Urinary bladder (tissue), 4 donors: ENCODE results near the gene TELO2. TPM values are rescaled to one million over a fixed set of nuclear protein-coding genes. Genes with fewer than 3 reads are reported as not detected.

Experiments
- DNase-seq: peaks from one replicate; pipeline ENCODE4 v3.0.0-alpha.2; 2015; ENCODE audit errors: extremely low spot score
- H3K27ac ChIP-seq: one replicate; pipeline ENCODE4 v1.5.1; 2013; ENCODE audit warnings: low read depth, mild to moderate bottlenecking, moderate library complexity
- H3K36me3 ChIP-seq: one replicate; pipeline ENCODE4 v1.6.1; 2013; ENCODE audit warnings: mild to moderate bottlenecking, moderate library complexity; ENCODE audit not compliant: insufficient read depth
- H3K4me1 ChIP-seq: one replicate; pipeline ENCODE4 v1.6.1; 2013; ENCODE audit warnings: mild to moderate bottlenecking, moderate library complexity; ENCODE audit not compliant: insufficient read depth
- H3K4me3 ChIP-seq: one replicate; pipeline ENCODE4 v1.5.1; 2013; ENCODE audit warnings: low read depth, low read length
- WGBS: extraction: QIAGEN DNeasy Blood & Tissue Kit; methylation state at CpG from one replicate; pipeline ENCODE4 v1.1.7; 2013; 5-methylcytosine and 5-hydroxymethylcytosine counted together
- polyA plus RNA-seq: library from polyadenylated mRNA; stranded (reverse); fragments of 200-250 nt; gene quantifications from one replicate; pipeline ENCODE4 v1.2.3, GENCODE V29; 2013
- total RNA-seq: library from RNA; depleted of rRNA; stranded (reverse); fragments of >200 nt; gene quantifications from one replicate; pipeline ENCODE4 v1.2.3, GENCODE V29; 2014
- donor health status: healthy with polysubstance abuse.
- donor health status: healthy.

TELO2 gene
- total and polyA plus RNA-seq, 2 donors = 10.6 to 39.7 TPM

DNA sequence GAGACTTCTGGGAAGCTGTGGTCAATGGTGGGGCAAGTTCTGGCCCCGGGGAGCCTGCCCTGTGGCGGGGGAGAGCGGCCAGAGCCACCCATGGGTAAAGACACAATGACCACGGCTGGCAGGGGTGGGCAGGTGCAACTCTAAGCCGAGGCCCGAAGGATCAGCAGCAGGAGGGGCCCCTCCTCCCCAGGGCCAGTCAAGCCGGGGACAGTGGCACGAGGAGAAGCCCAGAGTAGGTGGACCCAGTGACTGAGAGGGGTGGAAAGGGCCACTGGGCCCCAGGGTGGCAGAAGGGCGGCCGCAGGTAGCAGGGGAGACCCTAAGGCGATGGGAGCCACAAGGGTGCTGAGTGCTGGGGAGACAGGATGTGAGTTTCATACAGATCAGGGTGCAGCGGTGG is 58.0 kb downstream of the TELO2 start:
- peaks cover 3% of the 10 kb centered on the region for H3K36me3 ChIP-seq
- DNase-seq = no peak
- WGBS = 93% methylated on average over 12 of the region's 12 CpGs
- no peak overlapping the region for H3K4me3 ChIP-seq
- no peak overlapping the region for H3K27ac ChIP-seq
- H3K4me1 ChIP-seq = no peaks in the 10 kb centered on the region

DNA sequence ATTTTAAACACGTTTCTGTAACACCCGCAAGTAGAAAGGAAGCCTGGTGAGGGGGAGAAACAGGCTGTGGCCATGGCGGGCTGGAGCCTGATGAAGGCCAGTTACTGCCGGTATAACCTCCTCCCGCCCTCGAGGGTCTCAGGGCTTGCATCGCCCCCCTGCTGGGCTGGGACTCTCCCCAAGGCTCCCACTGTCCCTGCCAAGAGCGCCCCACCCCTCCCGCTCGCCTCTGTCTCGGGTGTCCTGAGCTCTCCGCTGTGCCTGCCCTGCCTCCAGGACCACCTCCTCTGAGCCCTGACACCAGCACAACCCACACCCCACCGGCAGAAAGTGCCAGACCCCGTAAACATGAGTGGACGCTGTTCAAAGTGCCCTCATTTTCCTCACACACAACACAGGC is 59.0 kb downstream of the TELO2 start:
- Histone ChIP-seq H3K4me3 (no peak overlapping the region), H3K27ac (no peak overlapping the region), H3K36me3 (peaks cover 3% of the 10 kb centered on the region), H3K4me1 (no peaks in the 10 kb centered on the region)
- 79% methylated on average over 15 of the region's 15 CpGs for WGBS
- no peak for DNase-seq

DNA sequence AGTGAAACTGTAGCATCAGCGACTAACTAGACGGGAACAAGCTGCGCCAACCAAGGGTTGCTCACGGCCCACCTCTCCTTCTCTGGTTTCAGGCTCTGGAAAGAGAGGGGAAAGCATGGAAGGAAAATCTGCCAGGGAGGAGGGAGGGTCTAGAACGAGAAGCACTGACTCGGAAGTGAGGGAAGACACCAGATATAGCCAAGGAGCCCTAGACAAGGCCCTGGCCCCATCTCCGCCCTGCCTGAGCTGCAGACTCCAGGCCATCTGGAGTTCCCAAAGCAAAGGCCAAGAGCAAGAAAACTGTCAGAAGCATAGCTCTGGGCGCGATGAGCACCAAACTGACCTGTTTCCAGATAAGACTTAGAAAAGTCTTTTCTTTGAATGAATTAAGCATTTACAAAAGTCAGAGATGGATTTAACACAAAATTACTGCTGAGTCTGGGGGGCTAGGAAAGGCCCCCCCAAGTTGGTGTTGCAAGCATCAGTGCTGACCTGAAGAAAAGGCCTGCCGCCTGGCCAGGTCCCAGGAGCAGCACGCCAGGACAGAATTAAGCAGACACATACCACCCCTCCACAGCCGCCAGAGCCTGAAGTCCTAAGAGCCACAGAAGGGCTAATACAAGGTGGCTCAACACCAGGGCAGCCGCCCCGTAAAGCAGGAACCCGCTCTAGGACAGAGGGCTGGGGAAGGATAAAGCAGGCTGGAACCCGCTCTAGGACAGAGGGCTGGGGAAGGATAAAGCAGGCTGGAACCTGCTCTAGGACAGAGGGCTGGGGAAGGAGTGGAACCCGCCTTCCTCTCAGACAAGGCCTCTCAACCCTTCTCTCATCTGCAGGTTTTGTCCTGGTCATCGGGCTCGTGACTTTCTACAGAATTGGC is 61.0 kb downstream of the TELO2 start:
- peaks cover 3% of the 10 kb centered on the region for H3K36me3 ChIP-seq
- no peak for DNase-seq
- H3K4me1 ChIP-seq = no peaks in the 10 kb centered on the region
- H3K27ac ChIP-seq = no peak overlapping the region
- H3K4me3 ChIP-seq = no peak overlapping the region
- WGBS = 72% methylated on average over 19 of the region's 19 CpGs

DNA sequence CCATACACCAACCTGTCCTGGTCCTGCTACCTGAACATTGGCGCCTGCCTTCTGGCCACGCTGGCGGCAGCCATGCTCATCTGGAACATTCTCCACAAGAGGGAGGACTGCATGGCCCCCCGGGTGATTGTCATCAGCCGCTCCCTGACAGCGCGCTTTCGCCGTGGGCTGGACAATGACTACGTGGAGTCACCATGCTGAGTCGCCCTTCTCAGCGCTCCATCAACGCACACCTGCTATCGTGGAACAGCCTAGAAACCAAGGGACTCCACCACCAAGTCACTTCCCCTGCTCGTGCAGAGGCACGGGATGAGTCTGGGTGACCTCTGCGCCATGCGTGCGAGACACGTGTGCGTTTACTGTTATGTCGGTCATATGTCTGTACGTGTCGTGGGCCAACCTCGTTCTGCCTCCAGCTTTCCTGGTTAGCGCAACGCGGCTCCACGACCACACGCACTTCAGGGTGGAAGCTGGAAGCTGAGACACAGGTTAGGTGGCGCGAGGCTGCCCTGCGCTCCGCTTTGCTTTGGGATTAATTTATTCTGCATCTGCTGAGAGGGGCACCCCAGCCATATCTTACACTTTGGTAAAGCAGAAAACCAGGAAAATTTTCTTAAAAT is 61.8 kb downstream of the TELO2 start:
- 96% methylated on average over 34 of the region's 34 CpGs for WGBS
- Histone ChIP-seq H3K4me3 (no peak overlapping the region), H3K4me1 (no peaks in the 10 kb centered on the region), H3K27ac (no peak overlapping the region), H3K36me3 (peaks cover 3% of the 10 kb centered on the region)
- DNase-seq = no peak

DNA sequence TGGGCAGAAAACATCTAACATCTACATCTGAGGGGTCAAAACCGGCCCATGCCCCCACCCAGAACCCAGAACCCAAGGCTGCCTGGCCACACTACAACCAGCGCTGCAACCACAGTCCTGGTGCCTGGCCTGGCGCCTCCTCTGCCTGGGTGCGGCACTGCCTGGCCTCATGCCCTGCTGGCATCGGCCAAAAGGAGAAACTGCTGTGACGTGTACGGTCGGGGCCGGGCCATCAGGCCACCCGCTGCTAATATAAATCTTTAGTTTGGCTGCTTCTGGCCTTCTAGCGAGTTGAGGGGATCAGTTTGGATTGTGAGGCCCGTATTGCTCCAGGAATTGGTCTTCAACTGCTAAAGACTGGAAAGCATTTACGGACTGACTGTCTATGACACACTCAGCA is 63.1 kb downstream of the TELO2 start:
- WGBS = 83% methylated on average over 13 of the region's 13 CpGs
- Histone ChIP-seq H3K27ac (no peak overlapping the region), H3K4me1 (no peaks in the 10 kb centered on the region), H3K4me3 (no peak overlapping the region), H3K36me3 (peaks cover 3% of the 10 kb centered on the region)
- no peak for DNase-seq

DNA sequence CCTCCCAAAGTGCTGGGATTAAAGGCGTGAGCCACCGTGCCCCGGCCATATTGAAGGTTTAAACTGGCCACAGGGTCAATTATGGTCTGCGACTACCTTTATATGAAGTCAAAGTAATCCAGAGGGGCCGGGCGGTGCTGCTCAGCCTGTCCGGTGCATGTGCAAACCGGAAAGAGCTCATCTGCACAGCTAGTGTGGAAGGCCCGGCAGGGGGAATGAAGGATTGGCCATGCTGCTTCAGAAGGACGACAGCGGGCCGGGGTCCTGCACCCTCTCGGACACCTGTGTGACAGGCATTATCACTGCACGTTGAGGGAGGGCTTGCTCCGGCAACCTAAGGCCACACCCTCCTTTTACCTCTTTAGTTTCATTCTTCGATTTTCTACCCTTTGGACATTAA is 63.9 kb downstream of the TELO2 start:
- Histone ChIP-seq H3K27ac (no peak overlapping the region), H3K36me3 (no peaks in the 10 kb centered on the region), H3K4me1 (no peaks in the 10 kb centered on the region), H3K4me3 (no peak overlapping the region)
- DNase-seq = no peak
- 90% methylated on average over 16 of the region's 16 CpGs for WGBS

DNA sequence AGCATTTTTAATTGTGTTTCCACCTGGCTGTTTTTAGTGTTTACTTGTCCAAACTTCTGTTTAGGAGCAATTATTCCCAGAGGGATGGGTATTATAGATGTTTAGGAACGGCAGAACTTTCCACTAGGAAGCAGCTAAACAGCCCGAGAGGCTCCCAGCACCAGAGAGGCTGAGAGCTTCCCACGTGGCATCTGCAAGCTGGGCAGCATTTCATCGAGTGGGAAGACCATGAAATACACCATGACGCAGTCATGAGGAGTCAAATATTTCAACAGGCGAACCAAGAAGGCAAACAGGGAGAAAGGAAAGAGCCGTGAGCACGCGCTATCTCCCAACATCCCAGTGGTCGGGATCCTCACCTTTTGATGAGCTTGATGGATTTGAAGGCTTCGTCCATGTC is 64.4 kb downstream of the TELO2 start:
- DNase-seq = no peak
- Histone ChIP-seq H3K4me3 (no peak overlapping the region), H3K27ac (no peak overlapping the region), H3K4me1 (no peaks in the 10 kb centered on the region), H3K36me3 (no peaks in the 10 kb centered on the region)
- 90% methylated on average over 11 of the region's 11 CpGs for WGBS

DNA sequence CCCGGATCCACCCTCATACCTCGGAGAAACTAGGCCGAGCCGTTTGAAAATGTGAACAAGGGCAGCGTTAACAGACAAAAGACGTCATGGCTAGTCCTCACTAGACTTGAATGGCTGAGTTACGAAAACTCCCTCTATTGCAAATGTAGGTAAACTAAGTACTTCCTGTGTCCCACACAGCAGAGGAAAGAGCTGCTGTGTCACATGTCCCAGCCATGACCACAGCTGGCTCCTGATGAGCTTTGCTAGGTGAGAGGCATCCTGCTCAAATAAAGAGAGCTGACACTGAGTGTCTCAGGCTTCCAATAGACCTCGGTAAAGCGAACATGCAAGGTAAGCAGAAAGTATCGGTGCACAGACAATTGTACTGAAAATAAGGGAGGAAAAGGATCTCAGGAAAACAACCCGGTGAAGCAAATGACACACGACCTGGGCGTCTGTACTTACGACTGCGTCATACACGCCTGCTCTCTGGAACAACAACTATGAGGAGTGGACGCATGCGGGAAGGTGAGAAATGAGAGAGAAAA is 66.4 kb downstream of the TELO2 start:
- WGBS = 88% methylated on average over 18 of the region's 18 CpGs
- Histone ChIP-seq H3K4me1 (no peaks in the 10 kb centered on the region), H3K27ac (no peak overlapping the region), H3K36me3 (no peaks in the 10 kb centered on the region), H3K4me3 (no peak overlapping the region)
- no peak for DNase-seq

Other genes with a start within 250 kb of the TELO2 start
- gene TPSD1, start 237.3 kb upstream of the TELO2 start, total RNA-seq = 1.1 TPM
- 2.1 TPM for gene TPSD1, start 237.3 kb upstream of the TELO2 start, polyA plus RNA-seq
- gene UBE2I, start 183.7 kb upstream of the TELO2 start, total RNA-seq = 41.9 TPM
- gene UBE2I, start 183.7 kb upstream of the TELO2 start, polyA plus RNA-seq = 84.1 TPM
- gene BAIAP3, start 159.7 kb upstream of the TELO2 start, total RNA-seq = 0.63 TPM
- 2.7 TPM for gene BAIAP3, start 159.7 kb upstream of the TELO2 start, polyA plus RNA-seq
- gene TSR3, start 141.5 kb upstream of the TELO2 start, total RNA-seq = 22.3 TPM
- 62.1 TPM for gene TSR3, start 141.5 kb upstream of the TELO2 start, polyA plus RNA-seq
- gene GNPTG, start 141.4 kb upstream of the TELO2 start, total RNA-seq = 28.0 TPM
- gene GNPTG, start 141.4 kb upstream of the TELO2 start, polyA plus RNA-seq = 70.4 TPM
- gene UNKL, start 78.7 kb upstream of the TELO2 start, total RNA-seq = 11.2 TPM
- gene UNKL, start 78.7 kb upstream of the TELO2 start, polyA plus RNA-seq = 18.7 TPM
- gene UQCC4, start 72.6 kb upstream of the TELO2 start, total RNA-seq = 8.5 TPM
- gene UQCC4, start 72.6 kb upstream of the TELO2 start, polyA plus RNA-seq = 26.4 TPM
- not detected for gene PERCC1, start 62.3 kb upstream of the TELO2 start, total RNA-seq
- not detected for gene PERCC1, start 62.3 kb upstream of the TELO2 start, polyA plus RNA-seq
- gene CCDC154, start 48.8 kb upstream of the TELO2 start, total RNA-seq = 0.37 TPM
- gene CCDC154, start 48.8 kb upstream of the TELO2 start, polyA plus RNA-seq = 0.86 TPM
- gene CLCN7, start 18.3 kb upstream of the TELO2 start, total RNA-seq = 19.6 TPM
- gene CLCN7, start 18.3 kb upstream of the TELO2 start, polyA plus RNA-seq = 64.0 TPM
- not detected for gene PTX4, start 4.4 kb upstream of the TELO2 start, total RNA-seq
- gene PTX4, start 4.4 kb upstream of the TELO2 start, polyA plus RNA-seq = 0.10 TPM
- gene TMEM204, start 40.3 kb downstream of the TELO2 start, total RNA-seq = 10.0 TPM
- gene TMEM204, start 40.3 kb downstream of the TELO2 start, polyA plus RNA-seq = 66.0 TPM
- gene IFT140, start 118.7 kb downstream of the TELO2 start, total RNA-seq = 22.2 TPM
- gene IFT140, start 118.7 kb downstream of the TELO2 start, polyA plus RNA-seq = 18.3 TPM
- gene CRAMP1, start 119.0 kb downstream of the TELO2 start, total RNA-seq = 10.3 TPM
- gene CRAMP1, start 119.0 kb downstream of the TELO2 start, polyA plus RNA-seq = 11.2 TPM
- gene JPT2, start 184.9 kb downstream of the TELO2 start, total RNA-seq = 37.3 TPM
- 30.7 TPM for gene JPT2, start 184.9 kb downstream of the TELO2 start, polyA plus RNA-seq
- 36.8 TPM for gene MAPK8IP3, start 212.8 kb downstream of the TELO2 start, total RNA-seq
- 47.0 TPM for gene MAPK8IP3, start 212.8 kb downstream of the TELO2 start, polyA plus RNA-seq